KMS-11 (cell line): ENCODE results near the gene KIAA0825.
"Not testable (repeated sequence)": the region's sequence is repeated elsewhere in the genome, so short reads cannot be mapped to it uniquely, and the experiment has no call there.

Source experiments
- H2AFZ ChIP-seq: fragments of 200-600 bp; sonication (generic); 2 replicates; pipeline ENCODE4 v1.6.1; 2016; ENCODE audit warnings: antibody characterized with exemption, mixed run types, low read depth
- H3K27ac ChIP-seq: fragments of 200-600 bp; sonication (generic); 2 replicates; pipeline ENCODE4 v1.6.1; 2016; ENCODE audit warnings: mild to moderate bottlenecking, mixed run types
- H3K27me3 ChIP-seq: fragments of 200-600 bp; sonication (generic); 2 replicates; pipeline ENCODE4 v1.6.1; 2017; ENCODE audit warnings: mild to moderate bottlenecking, low read depth, mixed run types, moderate library complexity; ENCODE audit not compliant: insufficient read depth
- H3K36me3 ChIP-seq: fragments of 200-600 bp; sonication (generic); 2 replicates; pipeline ENCODE4 v1.6.1; 2017; ENCODE audit warnings: mild to moderate bottlenecking, mixed run types; ENCODE audit not compliant: insufficient read depth
- H3K4me1 ChIP-seq: fragments of 200-600 bp; sonication (generic); 2 replicates; pipeline ENCODE4 v1.6.1; 2016; ENCODE audit warnings: mild to moderate bottlenecking, low read depth, mixed run types; ENCODE audit not compliant: poor library complexity, severe bottlenecking
- H3K4me2 ChIP-seq: fragments of 200-600 bp; sonication (generic); 2 replicates; pipeline ENCODE4 v1.7.0; 2016; ENCODE audit warnings: mild to moderate bottlenecking, mixed run types
- H3K4me3 ChIP-seq: fragments of 200-600 bp; sonication (generic); IDR thresholded peaks from 2 replicates; pipeline ENCODE4 v1.6.1; 2017; ENCODE audit warnings: low read depth, low read length, mixed read lengths; ENCODE audit not compliant: insufficient read depth
- H3K79me2 ChIP-seq: fragments of 200-600 bp; sonication (generic); 2 replicates; pipeline ENCODE4 v1.6.1; 2016; ENCODE audit warnings: low read depth, mixed run types; ENCODE audit not compliant: insufficient read depth
- H3K9ac ChIP-seq: fragments of 200-600 bp; sonication (generic); 2 replicates; pipeline ENCODE4 v1.6.1; 2016; ENCODE audit warnings: mild to moderate bottlenecking, mixed run types
- H4K20me1 ChIP-seq: fragments of 200-600 bp; sonication (generic); 2 replicates; pipeline ENCODE4 v1.6.1; 2016; ENCODE audit warnings: mild to moderate bottlenecking, mixed run types; ENCODE audit not compliant: insufficient read depth
- CTCF ChIP-seq: fragments of 200-600 bp; sonication (generic); conservative IDR thresholded peaks from 2 replicates; pipeline ENCODE4 v1.6.1; 2017; ENCODE audit warnings: low read depth, mild to moderate bottlenecking, antibody characterized with exemption, low read length, moderate library complexity, mixed read lengths

KIAA0825 gene

GRCh38 chr5:94575196-94575595, 43.2 kb downstream of the KIAA0825 start:
- no peak overlapping the region for H3K9ac ChIP-seq
- no peaks in the 10 kb centered on the region for H3K79me2 ChIP-seq
- no peak overlapping the region for H2AFZ ChIP-seq
- no peak overlapping the region for H3K4me2 ChIP-seq
- H3K4me3 ChIP-seq, result no peak overlapping the region
- H3K4me1 ChIP-seq, result peaks cover 63% of the 10 kb centered on the region
- H4K20me1 ChIP-seq, result no peaks in the 10 kb centered on the region
- TF ChIP-seq CTCF, result no peak
- no peaks in the 10 kb centered on the region for H3K27me3 ChIP-seq
- no peaks in the 10 kb centered on the region for H3K36me3 ChIP-seq
- H3K27ac ChIP-seq, result no peak overlapping the region

- H2AFZ ChIP-seq, H3K27ac ChIP-seq, H3K36me3 ChIP-seq, H4K20me1 ChIP-seq, H3K27me3 ChIP-seq, H3K4me3 ChIP-seq, H3K4me2 ChIP-seq, H3K9ac ChIP-seq, H3K79me2 ChIP-seq: not testable (repeated sequence)
- H3K4me1 ChIP-seq, result peaks cover 45% of the 10 kb centered on the region
Observed at GRCh38 chr5:94573349-94573748, 45.1 kb downstream of the KIAA0825 start.

GRCh38 chr5:94571415-94571814, 47.0 kb downstream of the KIAA0825 start:
- Histone ChIP-seq H4K20me1 (no peaks in the 10 kb centered on the region), H3K4me3 (no peak overlapping the region), H3K4me2 (no peak overlapping the region), H3K27me3 (no peaks in the 10 kb centered on the region), H3K9ac (no peak overlapping the region), H3K27ac (no peak overlapping the region), H3K4me1 (peaks cover 26% of the 10 kb centered on the region), H3K79me2 (no peaks in the 10 kb centered on the region), H3K36me3 (no peaks in the 10 kb centered on the region), H2AFZ (no peak overlapping the region)
- no peak for TF ChIP-seq CTCF

GRCh38 chr5:94564812-94565211, 53.6 kb downstream of the KIAA0825 start:
- Histone ChIP-seq H3K4me2 (no peak overlapping the region), H2AFZ (no peak overlapping the region), H3K79me2 (no peaks in the 10 kb centered on the region), H3K27ac (no peak overlapping the region), H4K20me1 (no peaks in the 10 kb centered on the region), H3K4me3 (no peak overlapping the region), H3K36me3 (no peaks in the 10 kb centered on the region), H3K9ac (no peak overlapping the region), H3K4me1 (peaks cover 12% of the 10 kb centered on the region), H3K27me3 (no peaks in the 10 kb centered on the region)
- TF ChIP-seq CTCF, result no peak

GRCh38 chr5:94562327-94562971, 56.0 kb downstream of the KIAA0825 start:
- Histone ChIP-seq H3K36me3 (no peaks in the 10 kb centered on the region), H3K27me3 (no peaks in the 10 kb centered on the region), H3K4me1 (peaks cover 12% of the 10 kb centered on the region), H3K27ac (no peak overlapping the region), H3K79me2 (no peaks in the 10 kb centered on the region), H3K4me2 (no peak overlapping the region), H2AFZ (no peak overlapping the region), H3K4me3 (no peak overlapping the region), H4K20me1 (no peaks in the 10 kb centered on the region), H3K9ac (no peak overlapping the region)
- no peak for TF ChIP-seq CTCF
